Right renal pelvis (tissue), 4 donors: ENCODE data around the gene FDXACB1. TPM values are rescaled to one million over a fixed set of nuclear protein-coding genes. Genes with fewer than 3 reads are reported as not detected.
"Not testable (repeated sequence)": the region's sequence is repeated elsewhere in the genome, so short reads cannot be mapped to it uniquely, and the experiment has no call there.

ENCODE experiments used
- DNase-seq, 4 donors: peaks; one replicate each; pipeline ENCODE4 v3.0.0-alpha.2; 2013; ENCODE audit warnings: low read depth in 4 of 4, low spot score in 3 of 4, missing footprints in 1 of 4
- polyA plus RNA-seq, 4 donors: library from polyadenylated mRNA; unstranded; fragments of 120-200 nt; gene quantifications; one replicate each; pipeline ENCODE4 v1.2.1, GENCODE V29; 2013; ENCODE audit not compliant: insufficient read length in 4 of 4

FDXACB1 gene
- polyA plus RNA-seq, 4 donors, result 5.4 to 6.9 (median 6.2) TPM

GRCh38 chr11:111910676-111911562 is 32.0 kb upstream of the FDXACB1 start:
- DNase-seq, result no peak

DNA sequence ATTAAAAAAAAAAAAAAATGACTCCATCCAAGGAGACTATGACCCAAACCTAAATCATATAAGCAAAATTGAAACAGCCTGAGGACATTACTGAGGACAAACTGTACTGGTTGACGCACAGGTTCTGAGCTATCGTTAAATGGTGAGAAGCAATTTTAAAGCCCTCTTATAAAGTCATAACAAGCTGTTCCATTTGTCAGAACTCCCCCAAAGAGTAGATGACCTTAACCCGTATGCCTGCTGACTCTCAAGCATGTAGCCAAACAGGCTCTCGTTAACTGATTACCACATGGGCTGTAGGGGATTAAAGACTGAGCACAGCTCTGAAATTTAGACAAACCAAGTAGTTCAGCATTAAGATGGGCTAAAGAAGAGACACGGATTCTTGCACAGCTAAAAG is 30.4 kb upstream of the FDXACB1 start:
- DNase-seq, result no peak

GRCh38 chr11:111908639-111909305 is 29.8 kb upstream of the FDXACB1 start:
- DNase-seq, result no peak

- DNase-seq, result no peak
Observed at GRCh38 chr11:111906680-111907079, 27.7 kb upstream of the FDXACB1 start.

- no peak for DNase-seq
Observed at GRCh38 chr11:111905411-111905810, 26.4 kb upstream of the FDXACB1 start.

DNA sequence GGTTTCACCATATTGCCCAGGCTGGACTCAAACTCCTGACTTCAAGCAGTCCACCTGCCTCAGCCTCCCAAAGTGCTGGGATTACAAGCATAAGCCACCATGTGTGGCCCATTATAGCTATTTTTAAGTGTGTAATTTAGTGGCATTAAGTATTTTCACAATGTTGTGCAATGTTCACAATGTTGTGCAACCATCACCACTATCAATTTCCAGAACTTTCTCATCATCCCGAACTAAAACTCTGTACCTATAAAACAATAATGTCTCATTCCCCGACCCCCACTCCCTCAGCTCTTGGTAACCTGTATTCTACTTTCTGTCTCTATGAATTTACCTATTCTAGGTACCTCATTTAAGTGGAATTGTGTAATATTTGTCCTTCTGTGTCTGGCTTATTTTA is 7.9 kb upstream of the FDXACB1 start:
- DNase-seq, result no peak

DNA sequence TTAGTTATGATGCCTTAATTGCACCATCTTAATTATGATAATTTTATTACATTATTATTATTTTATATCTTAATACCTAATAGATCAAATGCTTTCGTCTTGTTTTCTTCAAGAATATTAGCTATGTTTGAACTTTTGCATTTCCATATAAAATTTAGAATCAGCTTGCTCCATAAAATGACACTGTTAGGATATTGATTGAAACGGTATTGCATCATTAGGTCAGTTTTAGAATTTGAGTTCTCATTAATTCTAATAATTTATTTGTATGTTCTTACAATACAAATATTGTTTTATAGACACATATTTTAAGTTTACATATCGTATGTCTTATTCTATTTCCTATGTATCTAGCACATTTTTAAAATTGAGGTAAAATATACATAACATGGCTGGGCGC is 7.1 kb upstream of the FDXACB1 start:
- no peak for DNase-seq

DNA sequence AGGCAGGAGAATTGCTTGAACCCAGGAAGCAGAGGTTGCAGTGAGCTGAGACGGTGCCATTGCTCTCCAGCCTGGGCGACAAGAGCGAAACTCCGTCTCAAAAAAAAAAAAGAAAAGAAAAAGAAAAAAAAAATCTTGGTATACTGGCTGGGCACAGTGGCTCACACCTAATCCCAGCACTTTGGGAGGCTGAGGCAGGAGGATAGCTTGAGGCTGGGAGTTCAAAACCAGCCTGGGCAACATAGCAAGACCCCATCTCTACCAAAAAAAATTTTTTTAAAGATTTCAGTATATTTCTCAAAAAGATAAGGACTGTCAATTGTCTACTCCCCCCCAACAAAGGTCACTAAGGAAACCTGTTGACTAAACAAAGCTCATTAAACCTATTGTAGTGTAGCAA is 6.1 kb upstream of the FDXACB1 start:
- DNase-seq, result not testable (repeated sequence)

- DNase-seq, result no peak
Observed at GRCh38 chr11:111882202-111882601, 3.2 kb upstream of the FDXACB1 start.

- DNase-seq, result no peak
Observed at GRCh38 chr11:111879637-111879960, 634 bp upstream of the FDXACB1 start.

- no peak for DNase-seq
Observed at GRCh38 chr11:111878385-111878848, 548 bp downstream of the FDXACB1 start.

DNA sequence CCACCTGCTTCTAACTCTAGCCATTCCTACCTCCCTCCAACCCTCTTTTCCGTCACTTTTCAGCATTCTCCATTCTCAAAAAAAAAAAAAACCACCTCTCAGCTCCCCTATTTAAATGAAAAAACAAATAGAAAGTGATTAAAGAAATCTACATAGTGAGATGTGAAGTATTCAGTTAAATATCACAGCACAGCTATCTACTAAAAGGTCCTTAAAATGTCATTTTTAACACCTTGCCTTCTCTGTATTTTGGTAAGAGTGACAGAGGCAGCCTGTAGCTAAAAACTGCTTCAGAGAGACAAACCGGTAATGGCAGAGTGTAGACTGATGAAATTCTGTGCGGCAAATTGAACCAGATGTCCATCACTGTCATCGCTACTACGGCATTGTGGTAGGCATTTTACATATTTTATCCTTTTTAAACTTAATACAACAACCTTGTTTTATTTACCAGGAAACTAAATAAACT is 7.2 kb downstream of the FDXACB1 start:
- DNase-seq, result no peak

- peak; percentile 65 to 88 (median 71) for DNase-seq
Observed at GRCh38 chr11:111870886-111871692, 7.9 kb downstream of the FDXACB1 start, which contains the start of gene ALG9. TSS of gene ALG9 (minus strand) at chr11:111871581. CDS start at chr11:111871482, 99 bp downstream.

- no peak for DNase-seq
Observed at GRCh38 chr11:111870522-111870885, 8.5 kb downstream of the FDXACB1 start.

DNA sequence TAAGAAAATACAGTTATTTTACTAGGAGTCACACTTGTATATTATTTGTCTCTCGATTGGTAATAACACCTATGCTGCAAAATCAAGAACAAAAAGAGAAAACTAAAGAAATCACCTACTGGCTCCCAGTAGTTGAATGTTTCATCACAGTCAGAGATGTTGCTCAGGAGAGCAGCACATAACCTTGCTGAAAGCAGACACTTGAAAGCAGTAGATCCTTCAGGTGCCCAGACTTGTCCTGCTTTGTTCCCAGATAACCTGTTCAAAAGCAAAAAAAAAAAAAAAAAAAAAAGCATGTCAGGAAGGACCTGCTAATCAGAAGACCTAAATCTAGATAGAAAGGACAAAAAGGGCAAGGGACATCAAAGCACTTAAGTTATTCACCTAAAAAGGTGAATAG is 8.9 kb downstream of the FDXACB1 start:
- no peak for DNase-seq

DNA sequence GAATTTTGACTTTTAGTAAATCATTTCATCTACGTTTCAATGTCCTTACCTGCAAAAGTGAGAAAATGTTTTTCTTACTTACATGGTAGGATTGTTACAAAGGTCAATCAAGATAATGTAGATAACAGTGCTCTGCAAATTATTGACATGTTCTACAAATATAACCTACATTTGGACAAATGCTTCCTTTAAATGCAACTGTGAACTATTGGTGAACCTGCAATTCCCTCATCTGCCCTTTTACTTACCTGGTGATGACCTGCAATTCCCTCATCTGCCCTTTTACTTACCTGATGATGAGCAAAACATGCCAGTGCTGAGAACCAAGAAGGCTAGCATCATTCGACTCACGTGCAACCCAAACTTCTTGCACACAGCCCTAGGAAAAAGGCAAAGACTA is 18.7 kb downstream of the FDXACB1 start:
- no peak for DNase-seq

- no peak for DNase-seq
Observed at GRCh38 chr11:111855506-111855905, 23.5 kb downstream of the FDXACB1 start.

- no peak for DNase-seq
Observed at GRCh38 chr11:111852103-111852502, 26.9 kb downstream of the FDXACB1 start.

DNA sequence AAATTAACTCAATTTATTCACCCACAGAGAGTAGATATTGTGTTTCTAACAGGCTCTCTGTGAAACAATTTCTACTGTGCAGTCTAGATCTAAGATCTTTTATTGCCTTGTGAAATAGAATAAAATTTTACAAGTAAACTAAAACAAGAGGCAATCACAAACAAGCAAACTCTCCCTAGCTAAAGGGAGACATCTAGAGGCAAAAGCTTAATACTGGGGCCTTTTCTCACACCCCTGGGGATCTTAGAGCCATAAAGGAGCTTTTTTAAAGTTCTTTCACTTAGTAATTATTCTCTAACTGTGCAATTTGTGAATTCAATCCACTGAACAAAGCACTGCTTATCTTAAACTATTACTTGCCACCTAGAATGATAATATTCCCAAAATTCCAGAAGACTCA is 27.3 kb downstream of the FDXACB1 start:
- DNase-seq, result no peak

DNA sequence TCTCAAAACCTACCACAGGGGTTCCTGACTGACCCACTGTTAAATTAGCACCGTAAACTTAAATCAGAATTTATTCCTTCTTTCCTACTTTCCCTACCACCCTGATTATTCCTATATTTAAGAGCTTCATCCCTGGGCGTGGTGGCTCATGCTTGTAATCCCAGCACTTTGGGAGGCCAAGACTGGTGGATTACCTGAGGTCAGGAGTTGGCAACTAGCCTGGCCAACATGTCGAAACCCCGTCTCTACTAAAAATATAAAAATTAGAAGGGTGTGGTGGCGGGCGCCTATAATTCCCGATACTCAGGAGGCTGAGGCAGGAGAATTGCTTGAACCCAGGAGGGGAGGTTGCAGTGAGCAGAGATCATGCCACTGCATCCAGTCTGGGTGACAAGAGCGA is 27.9 kb downstream of the FDXACB1 start:
- DNase-seq, result no peak

DNA sequence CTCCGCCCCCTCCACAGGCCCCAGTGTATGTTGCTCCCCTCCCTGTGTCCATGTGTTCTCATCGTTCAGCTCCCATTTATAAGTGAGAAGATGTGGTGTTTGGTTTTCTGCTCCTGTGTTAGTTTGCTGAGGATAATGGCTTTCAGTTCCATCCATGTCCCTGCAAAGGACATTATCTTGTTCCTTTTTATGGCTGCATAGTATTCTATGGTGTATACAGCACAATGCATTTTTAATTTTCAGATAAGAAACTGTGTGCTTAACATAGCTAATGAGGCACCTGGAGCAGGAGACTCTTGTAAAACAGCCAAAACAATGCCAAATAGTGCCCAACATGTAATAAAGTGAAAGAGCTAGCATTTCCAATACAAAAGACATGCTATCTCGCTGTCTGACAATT is 29.3 kb downstream of the FDXACB1 start:
- no peak for DNase-seq
